LNCaP clone FGC (cell line): ENCODE measurements around the gene MFAP3L.

Experiments
- DNase-seq: peaks from one replicate; pipeline ENCODE4 v3.0.0-alpha.2; 2011; ENCODE audit warnings: low read depth
- H3K4me3 ChIP-seq: 2 replicates; pipeline ENCODE4 v1.5.1; 2011; ENCODE audit warnings: mild to moderate bottlenecking, low read depth, low read length, control low read depth
- CTCF ChIP-seq: IDR thresholded peaks from 2 replicates; pipeline ENCODE4 v1.5.1; 2012; ENCODE audit warnings: mild to moderate bottlenecking; ENCODE audit not compliant: control insufficient read depth, insufficient read depth; ENCODE audit errors: extremely low read depth

MFAP3L gene

GRCh38 chr4:170004651-170005295 lies 21.4 kb downstream of the MFAP3L start:
- no peak for TF ChIP-seq CTCF
- no peak for DNase-seq
- H3K4me3 ChIP-seq, result no peak overlapping the region

- no peak for DNase-seq
- H3K4me3 ChIP-seq, result no peak overlapping the region
- no peak for TF ChIP-seq CTCF
Measured at GRCh38 chr4:170003071-170004070, 22.8 kb downstream of the MFAP3L start.

- H3K4me3 ChIP-seq, result no peak overlapping the region
- TF ChIP-seq CTCF, result no peak
- no peak for DNase-seq
Measured at GRCh38 chr4:170001745-170002267, 24.4 kb downstream of the MFAP3L start.

GRCh38 chr4:170001011-170001744 lies 25.0 kb downstream of the MFAP3L start:
- H3K4me3 ChIP-seq, result no peak overlapping the region
- no peak for DNase-seq
- TF ChIP-seq CTCF, result no peak

GRCh38 chr4:169999923-170000322 lies 26.3 kb downstream of the MFAP3L start:
- TF ChIP-seq CTCF, result no peak
- no peak overlapping the region for H3K4me3 ChIP-seq
- DNase-seq, result no peak

GRCh38 chr4:169998981-169999380 lies 27.2 kb downstream of the MFAP3L start:
- TF ChIP-seq CTCF, result no peak
- DNase-seq, result no peak
- no peak overlapping the region for H3K4me3 ChIP-seq
